GM12891 (cell line): Measurements from ENCODE around the gene KCNH1.
"Not testable (repeated sequence)": the region's sequence is repeated elsewhere in the genome, so short reads cannot be mapped to it uniquely, and the experiment has no call there.

Source experiments
- DNase-seq: peaks from one replicate; pipeline ENCODE4 v3.0.0; 2011; ENCODE audit warnings: low spot score; ENCODE audit not compliant: insufficient read length
- FAIRE-seq: peaks from 2 replicates; lab custom pipeline; 2011; peaks lifted over from hg19 to GRCh38; lab: Jason Lieb, UNC
- PAX5 ChIP-seq: IDR thresholded peaks from 2 replicates; pipeline ENCODE4 v1.6.1; 2011; ENCODE audit warnings: low read length, moderate library complexity, mild to moderate bottlenecking; ENCODE audit not compliant: insufficient read depth, severe bottlenecking
- POLR2A ChIP-seq: IDR thresholded peaks from 2 replicates; pipeline ENCODE4 v1.6.1; 2011; ENCODE audit warnings: low read depth, low read length, control low read depth
- POLR2AphosphoS5 ChIP-seq: IDR thresholded peaks from 2 replicates; pipeline ENCODE4 v1.6.1; 2011; ENCODE audit warnings: low read depth, low read length, control low read depth
- POU2F2 ChIP-seq: IDR thresholded peaks from 2 replicates; pipeline ENCODE4 v1.6.1; 2011; ENCODE audit warnings: low read depth, mild to moderate bottlenecking, control low read depth, low read length, moderate library complexity
- SPI1 ChIP-seq: IDR thresholded peaks from 2 replicates; pipeline ENCODE4 v1.6.1; 2011; ENCODE audit warnings: low read depth, low read length, control low read depth
- TAF1 ChIP-seq: IDR thresholded peaks from 2 replicates; pipeline ENCODE4 v1.6.1; 2011; ENCODE audit warnings: low read depth, low read length, control low read depth

Gene KCNH1

GRCh38 chr1:210676539-210676938 lies 457.4 kb downstream of the KCNH1 start:
- no peak for FAIRE-seq
- TF ChIP-seq POU2F2: no peak
- TF ChIP-seq POLR2A: no peak
- TF ChIP-seq POLR2AphosphoS5: no peak
- DNase-seq: no peak

- FAIRE-seq (no peak), DNase-seq (no peak)
- no peak for TF ChIP-seq TAF1
- no peak for TF ChIP-seq PAX5
- no peak for TF ChIP-seq POLR2AphosphoS5
- no peak for TF ChIP-seq POU2F2
- TF ChIP-seq SPI1: no peak
- no peak for TF ChIP-seq POLR2A
Measured at GRCh38 chr1:210674151-210674550, 459.8 kb downstream of the KCNH1 start.

GRCh38 chr1:210669951-210670350 lies 464.0 kb downstream of the KCNH1 start:
- TF ChIP-seq PAX5 (no peak), POLR2A (no peak), TAF1 (no peak), POLR2AphosphoS5 (no peak), POU2F2 (no peak), SPI1 (no peak)
- FAIRE-seq (no peak), DNase-seq (no peak)

GRCh38 chr1:210663730-210664573 lies 470.0 kb downstream of the KCNH1 start:
- DNase-seq (no peak), FAIRE-seq (no peak)
- no peak for TF ChIP-seq POLR2AphosphoS5
- TF ChIP-seq TAF1: no peak
- no peak for TF ChIP-seq SPI1
- TF ChIP-seq POLR2A: no peak
- no peak for TF ChIP-seq POU2F2
- no peak for TF ChIP-seq PAX5

- no peak for TF ChIP-seq PAX5
- TF ChIP-seq TAF1: no peak
- no peak for TF ChIP-seq SPI1
- no peak for TF ChIP-seq POLR2A
- no peak for TF ChIP-seq POLR2AphosphoS5
- TF ChIP-seq POU2F2: no peak
- no peak for DNase-seq
- FAIRE-seq: no peak
Measured at GRCh38 chr1:210662291-210663050, 471.5 kb downstream of the KCNH1 start.

- not testable (repeated sequence) for DNase-seq, FAIRE-seq
Measured at GRCh38 chr1:210661520-210661919, 472.4 kb downstream of the KCNH1 start.

GRCh38 chr1:210657806-210658205 lies 476.1 kb downstream of the KCNH1 start:
- no peak for FAIRE-seq
- no peak for DNase-seq
- no peak for TF ChIP-seq TAF1
- no peak for TF ChIP-seq PAX5
- no peak for TF ChIP-seq POU2F2
- TF ChIP-seq POLR2A: no peak
- no peak for TF ChIP-seq POLR2AphosphoS5
- TF ChIP-seq SPI1: no peak

GRCh38 chr1:210655511-210655910 lies 478.4 kb downstream of the KCNH1 start:
- DNase-seq (no peak), FAIRE-seq (no peak)
- TF ChIP-seq POU2F2 (no peak), POLR2AphosphoS5 (no peak), SPI1 (no peak), POLR2A (no peak), TAF1 (no peak), PAX5 (no peak)

GRCh38 chr1:210654176-210654981 lies 479.6 kb downstream of the KCNH1 start:
- TF ChIP-seq TAF1 (no peak), SPI1 (no peak), POLR2A (no peak), POLR2AphosphoS5 (no peak), PAX5 (no peak), POU2F2 (no peak)
- no peak for FAIRE-seq

GRCh38 chr1:210653771-210654170 lies 480.2 kb downstream of the KCNH1 start:
- TF ChIP-seq PAX5: no peak
- TF ChIP-seq TAF1: no peak
- no peak for TF ChIP-seq POLR2AphosphoS5
- TF ChIP-seq POLR2A: no peak
- no peak for TF ChIP-seq POU2F2
- TF ChIP-seq SPI1: no peak
- FAIRE-seq: peak; percentile 100
- no peak for DNase-seq

More at GRCh38 chr1:210654176-210654981, 479.6 kb downstream of the KCNH1 start:
- no peak for DNase-seq
